WERI-Rb-1 (cell line): ENCODE data around the gene CLEC4D.
"Not testable (repeated sequence)": the region's sequence is repeated elsewhere in the genome, so short reads cannot be mapped to it uniquely, and the experiment has no call there.

Experiments
- DNase-seq: peaks from one replicate; pipeline ENCODE4 v3.0.0-alpha.2; 2020
- H3K27ac ChIP-seq: fragments of 250-450 bp; sonication (Bioruptor Pico); 2 replicates; pipeline ENCODE4 v1.5.1; 2020; ENCODE audit warnings: mild to moderate bottlenecking, moderate library complexity
- H3K27me3 ChIP-seq: fragments of 250-450 bp; sonication (Bioruptor Pico); 2 replicates; pipeline ENCODE4 v1.5.1; 2021; ENCODE audit warnings: mild to moderate bottlenecking, low read depth, moderate library complexity; ENCODE audit not compliant: insufficient read depth, severe bottlenecking
- H3K36me3 ChIP-seq: fragments of 250-450 bp; sonication (Bioruptor Pico); 2 replicates; pipeline ENCODE4 v1.5.1; 2020; ENCODE audit warnings: mild to moderate bottlenecking, moderate library complexity
- H3K4me3 ChIP-seq: 2 replicates; pipeline ENCODE4 v1.5.1; 2011; ENCODE audit warnings: low read depth, mild to moderate bottlenecking, control low read depth, low read length
- H3K9me3 ChIP-seq: fragments of 250-450 bp; sonication (Bioruptor Pico); 2 replicates; pipeline ENCODE4 v1.5.1; 2021; ENCODE audit warnings: mild to moderate bottlenecking, moderate library complexity; ENCODE audit not compliant: severe bottlenecking
- CTCF ChIP-seq: IDR thresholded peaks from 2 replicates; pipeline ENCODE4 v1.5.1; 2011; ENCODE audit warnings: low read depth, mild to moderate bottlenecking, control low read depth, inconsistent platforms, low read length

The CLEC4D gene

GRCh38 chr12:8517971-8518370, 4.7 kb downstream of the CLEC4D start:
- Histone ChIP-seq H3K36me3 (no peaks in the 10 kb centered on the region), H3K27me3 (no peaks in the 10 kb centered on the region), H3K4me3 (no peak overlapping the region), H3K9me3 (no peaks in the 10 kb centered on the region), H3K27ac (no peak overlapping the region)
- DNase-seq = no peak
- no peak for TF ChIP-seq CTCF

GRCh38 chr12:8519171-8519570, 5.9 kb downstream of the CLEC4D start:
- no peaks in the 10 kb centered on the region for H3K9me3 ChIP-seq
- no peaks in the 10 kb centered on the region for H3K36me3 ChIP-seq
- no peak overlapping the region for H3K4me3 ChIP-seq
- DNase-seq = no peak
- H3K27me3 ChIP-seq = no peaks in the 10 kb centered on the region
- H3K27ac ChIP-seq = no peak overlapping the region
- TF ChIP-seq CTCF = no peak

- H3K4me3 ChIP-seq = no peak overlapping the region
- no peak for DNase-seq
- no peak overlapping the region for H3K27ac ChIP-seq
- no peak for TF ChIP-seq CTCF
- no peaks in the 10 kb centered on the region for H3K9me3 ChIP-seq
- no peaks in the 10 kb centered on the region for H3K36me3 ChIP-seq
- H3K27me3 ChIP-seq = no peaks in the 10 kb centered on the region
Measured at GRCh38 chr12:8527250-8528130, 14.2 kb downstream of the CLEC4D start.

- DNase-seq = no peak
- Histone ChIP-seq H3K27ac (no peak overlapping the region), H3K9me3 (no peaks in the 10 kb centered on the region), H3K4me3 (no peak overlapping the region), H3K27me3 (no peaks in the 10 kb centered on the region), H3K36me3 (no peaks in the 10 kb centered on the region)
- no peak for TF ChIP-seq CTCF
Measured at GRCh38 chr12:8532045-8532444, 18.7 kb downstream of the CLEC4D start.

DNA sequence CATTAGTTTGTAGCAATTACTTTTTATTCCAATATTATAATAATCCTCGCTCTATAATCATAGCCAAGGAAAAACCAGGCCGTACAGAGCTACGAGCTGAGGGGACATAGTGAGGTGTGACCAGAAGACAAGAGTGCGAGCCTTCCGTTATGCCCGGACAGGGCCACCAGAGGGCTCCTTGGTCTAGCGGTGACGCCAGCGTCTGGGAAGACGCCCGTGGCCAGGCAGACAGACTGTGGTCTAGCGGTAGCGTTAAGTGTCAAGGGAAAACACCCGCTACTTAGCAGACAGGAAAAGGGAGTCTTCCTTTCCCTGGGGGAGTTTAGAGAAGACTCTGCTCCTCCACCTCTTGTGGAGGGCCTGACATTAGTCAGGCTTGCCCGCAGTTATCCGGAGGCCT, 24.5 kb downstream of the CLEC4D start:
- H3K27ac ChIP-seq, H3K4me3 ChIP-seq, H3K27me3 ChIP-seq, H3K9me3 ChIP-seq, H3K36me3 ChIP-seq: not testable (repeated sequence)
- peak; percentile 51 for TF ChIP-seq CTCF
- peak; percentile 30 for DNase-seq

GRCh38 chr12:8540831-8541230, 27.5 kb downstream of the CLEC4D start, which contains the start of gene CLEC4E:
CLEC4E (minus strand) TSS chr12:8540905; CDS start chr12:8540797, 108 bp downstream.
- H3K36me3 ChIP-seq, H3K9me3 ChIP-seq, H3K27ac ChIP-seq, DNase-seq, H3K4me3 ChIP-seq, H3K27me3 ChIP-seq: not testable (repeated sequence)
